ENCODE measurements around the gene PROC. TPM values are rescaled to one million over a fixed set of nuclear protein-coding genes. Genes with fewer than 3 reads are reported as not detected.

The PROC gene
- total and polyA plus RNA-seq, 12 donors = 0.10 to 0.16 TPM; not detected in 10

- no peaks in the 10 kb centered on the region for H3K27me3 ChIP-seq
- H3K36me3 ChIP-seq (replicated peaks in 1 of 2) = no peaks in the 10 kb centered on the region
- intact Hi-C loops (cut with DNase I) = no loop called here
- peak overlapping the region; percentile 99 to 100 (median 100) for H3K27ac ChIP-seq
- H3K4me3 ChIP-seq = peak overlapping the region; percentile 58 to 98 (median 73)
- TF ChIP-seq, protein P1, sequence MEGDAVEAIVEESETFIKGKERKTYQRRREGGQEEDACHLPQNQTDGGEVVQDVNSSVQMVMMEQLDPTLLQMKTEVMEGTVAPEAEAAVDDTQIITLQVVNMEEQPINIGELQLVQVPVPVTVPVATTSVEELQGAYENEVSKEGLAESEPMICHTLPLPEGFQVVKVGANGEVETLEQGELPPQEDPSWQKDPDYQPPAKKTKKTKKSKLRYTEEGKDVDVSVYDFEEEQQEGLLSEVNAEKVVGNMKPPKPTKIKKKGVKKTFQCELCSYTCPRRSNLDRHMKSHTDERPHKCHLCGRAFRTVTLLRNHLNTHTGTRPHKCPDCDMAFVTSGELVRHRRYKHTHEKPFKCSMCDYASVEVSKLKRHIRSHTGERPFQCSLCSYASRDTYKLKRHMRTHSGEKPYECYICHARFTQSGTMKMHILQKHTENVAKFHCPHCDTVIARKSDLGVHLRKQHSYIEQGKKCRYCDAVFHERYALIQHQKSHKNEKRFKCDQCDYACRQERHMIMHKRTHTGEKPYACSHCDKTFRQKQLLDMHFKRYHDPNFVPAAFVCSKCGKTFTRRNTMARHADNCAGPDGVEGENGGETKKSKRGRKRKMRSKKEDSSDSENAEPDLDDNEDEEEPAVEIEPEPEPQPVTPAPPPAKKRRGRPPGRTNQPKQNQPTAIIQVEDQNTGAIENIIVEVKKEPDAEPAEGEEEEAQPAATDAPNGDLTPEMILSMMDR (IDR thresholded peaks at IDR 0.05) = no peak
- TF ChIP-seq POLR2A (IDR thresholded peaks at IDR 0.05) = no peak
- WGBS, 4 donors = 0 to 2% (median 1%) methylated on average over 8 to 50 of the region's 58 CpGs
- H3K9me3 ChIP-seq (replicated peaks in 1 of 3) = no peaks in the 10 kb centered on the region
- H3K4me1 ChIP-seq (replicated peaks in 1 of 2) = peaks cover 6 to 28% of the 10 kb centered on the region in 2 donors
- DNase-seq = peak; percentile 80 to 93 (median 82)
Measured at GRCh38 chr2:127386764-127387654, 31.2 kb upstream of the PROC start.

- Histone ChIP-seq H3K4me1 (replicated peaks in 1 of 2) (peaks cover 6 to 28% of the 10 kb centered on the region in 2 donors), H3K4me3 (peak within 1 kb of the TSS; percentile 58 to 98 (median 73)), H3K27ac (peak within 1 kb of the TSS; percentile 99 to 100 (median 100)), H3K9me3 (replicated peaks in 1 of 3) (no peaks in the 10 kb centered on the region), H3K36me3 (replicated peaks in 1 of 2) (no peaks in the 10 kb centered on the region), H3K27me3 (no peaks in the 10 kb centered on the region)
- TF ChIP-seq POLR2A (IDR thresholded peaks at IDR 0.05) = peak; percentile 96 to 97
- TF ChIP-seq, protein P1 (IDR thresholded peaks at IDR 0.05) = no peak
- DNase-seq = peak; percentile 91 to 97 (median 94)
- intact Hi-C loops (cut with DNase I) = no loop called here
- 0% methylated on average over 8 to 100 of the region's 100 CpGs for WGBS, 4 donors
Measured at GRCh38 chr2:127387655-127388422, 30.4 kb upstream of the PROC start, which contains the start of gene MAP3K2. MAP3K2 (minus strand) TSS chr2:127387975; CDS start chr2:127343129, 44,846 bp downstream.

GRCh38 chr2:127388423-127389164 is 29.6 kb upstream of the PROC start:
- no peaks in the 10 kb centered on the region for H3K9me3 ChIP-seq (replicated peaks in 1 of 3)
- no peaks in the 10 kb centered on the region for H3K36me3 ChIP-seq (replicated peaks in 1 of 2)
- no peaks in the 10 kb centered on the region for H3K27me3 ChIP-seq
- TF ChIP-seq, protein P1 (IDR thresholded peaks at IDR 0.05) = no peak
- no peak for TF ChIP-seq POLR2A (IDR thresholded peaks at IDR 0.05)
- WGBS, 4 donors = 53 to 61% (median 56%) methylated on average over 8 of the region's 8 CpGs
- peak overlapping the region; percentile 59 to 100 (median 100) for H3K27ac ChIP-seq
- peaks cover 6 to 28% of the 10 kb centered on the region in 2 donors for H3K4me1 ChIP-seq (replicated peaks in 1 of 2)
- H3K4me3 ChIP-seq = peak overlapping the region in 3 of 4 donors; percentile 1 to 98 (median 23)
- no peak for DNase-seq
- intact Hi-C loops (cut with DNase I) = no loop called here

Data from adrenal gland (tissue), 12 donors.